Endothelial cell of hepatic sinusoid (primary cell): ENCODE data around the gene ERG.

Experiments
- in situ Hi-C: cut with HindIII; loops from 2 replicates; pipeline ENCODE4 v1.10.0; 2017; ENCODE audit warnings: low sequenced_read_pairs

The ERG gene

DNA sequence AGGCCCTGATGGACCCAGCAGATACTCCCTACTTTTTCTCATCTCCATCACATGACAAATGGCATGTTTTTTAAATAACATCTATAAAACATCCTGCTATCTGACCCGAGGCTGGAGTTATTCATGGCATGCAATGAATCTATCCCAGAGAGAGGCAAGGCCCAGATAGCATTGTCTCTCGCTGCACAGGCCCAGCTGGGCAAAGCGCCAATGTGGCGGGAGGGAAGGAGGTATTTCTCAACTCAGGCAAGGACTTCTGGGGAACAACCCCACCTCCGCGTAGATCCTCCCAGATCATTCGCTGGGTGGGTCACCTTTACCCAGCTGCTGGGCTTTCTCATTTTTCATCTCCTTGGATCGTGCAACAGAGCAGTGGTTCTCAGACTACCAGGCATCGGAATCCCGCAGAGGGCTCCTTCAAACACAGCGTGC, 59.8 kb downstream of the ERG start:
- in situ Hi-C loops: no loop called here

DNA sequence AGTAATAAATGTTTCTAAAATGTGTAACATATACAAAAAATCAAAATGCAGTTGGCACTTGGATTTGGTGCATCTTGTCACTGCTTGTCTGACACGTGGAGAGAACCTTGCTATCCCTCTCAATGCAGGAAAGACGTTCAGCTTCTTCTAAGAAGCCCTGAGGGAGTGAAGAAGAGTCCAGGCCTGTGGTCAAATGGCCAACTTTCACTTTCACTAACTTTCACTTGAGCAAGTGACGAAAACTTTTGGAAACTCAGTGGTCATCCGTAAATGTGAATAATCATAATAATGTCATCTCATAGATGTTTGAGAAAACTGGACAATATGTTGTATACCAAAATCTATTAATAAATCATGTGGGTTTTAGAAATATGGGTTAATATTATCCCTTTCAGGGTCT, 61.9 kb downstream of the ERG start:
- in situ Hi-C loops: no loop called here

DNA sequence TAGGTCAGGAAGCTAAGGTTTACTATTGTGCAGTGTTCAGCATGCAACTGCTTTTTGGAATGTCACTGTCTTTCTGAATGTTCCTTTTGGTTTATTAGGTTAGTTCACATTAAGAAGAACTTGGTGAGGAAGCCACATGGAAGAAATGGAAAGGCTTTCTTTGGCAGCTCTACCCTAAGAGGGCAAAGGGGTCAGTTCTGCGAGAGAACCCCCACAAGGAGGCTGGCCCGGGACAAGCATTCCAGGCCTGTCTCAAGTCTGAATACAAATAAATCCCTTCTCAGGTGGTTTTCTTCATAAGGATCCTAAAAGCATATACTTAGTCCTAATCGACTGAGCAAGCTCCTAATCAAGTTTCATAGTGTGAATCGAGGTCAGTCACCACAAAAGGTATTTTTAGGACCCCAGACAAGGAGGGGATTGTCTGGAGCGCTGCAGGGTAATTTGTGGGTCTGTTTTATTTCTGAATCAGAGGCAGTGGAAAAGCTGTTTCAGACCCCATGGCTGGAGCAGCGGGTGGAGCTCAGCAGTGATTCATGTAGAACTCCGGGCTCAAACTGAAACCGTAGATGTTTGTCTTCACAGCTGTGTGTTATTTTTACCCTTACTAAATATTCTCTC, 63.3 kb downstream of the ERG start:
- in situ Hi-C loops: no loop called here

- in situ Hi-C loops: no loop called here
These were observed 64.8 kb downstream of the ERG start for GRCh38 chr21:38433471-38433870.

DNA sequence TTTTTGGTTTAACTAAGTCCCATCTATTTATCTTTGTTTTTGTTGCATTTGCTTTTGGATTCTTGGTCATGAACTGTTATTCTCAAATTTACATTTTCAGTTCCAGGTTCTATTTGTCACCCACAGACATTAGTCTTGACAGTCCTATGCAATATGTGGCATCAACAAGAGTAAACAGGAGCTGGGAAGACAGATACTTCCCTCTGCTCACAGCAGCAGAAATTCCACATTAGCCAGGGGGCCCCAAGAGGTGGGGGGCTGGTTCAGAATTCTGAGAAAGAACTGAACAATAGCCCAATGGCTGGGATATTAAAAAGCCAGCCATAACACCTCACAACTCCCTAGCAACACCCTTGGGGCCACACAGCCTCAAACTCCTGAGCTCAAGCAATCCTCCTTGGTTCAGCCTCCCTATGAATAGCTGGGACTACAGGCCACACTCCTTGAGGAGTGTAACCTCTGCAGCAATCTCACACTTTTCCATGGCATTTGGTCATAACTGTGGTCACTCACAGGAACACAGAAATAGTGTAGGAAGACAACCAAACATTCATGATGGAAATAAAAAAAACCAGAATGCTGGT, 67.8 kb downstream of the ERG start:
- in situ Hi-C loops: no loop called here

DNA sequence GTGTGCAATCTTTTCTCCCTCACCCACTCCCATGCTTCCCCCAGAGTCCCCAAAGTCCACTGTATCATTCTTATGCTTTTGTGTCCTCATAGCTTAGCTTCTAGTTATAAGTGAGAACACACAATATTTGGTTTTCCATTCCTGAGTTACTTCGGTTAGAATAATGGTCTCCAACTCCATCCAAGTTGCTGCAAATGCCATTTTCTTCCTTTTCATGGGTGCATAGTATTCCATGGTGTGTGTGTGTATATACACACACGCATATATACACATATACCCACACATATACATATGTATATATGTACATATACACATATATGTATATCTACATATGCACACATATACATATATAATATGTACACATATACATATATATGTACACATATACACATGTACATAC, 69.3 kb downstream of the ERG start:
- in situ Hi-C loops: no loop called here

- in situ Hi-C loops: no loop called here
These were observed 70.1 kb downstream of the ERG start for GRCh38 chr21:38428211-38428610.

DNA sequence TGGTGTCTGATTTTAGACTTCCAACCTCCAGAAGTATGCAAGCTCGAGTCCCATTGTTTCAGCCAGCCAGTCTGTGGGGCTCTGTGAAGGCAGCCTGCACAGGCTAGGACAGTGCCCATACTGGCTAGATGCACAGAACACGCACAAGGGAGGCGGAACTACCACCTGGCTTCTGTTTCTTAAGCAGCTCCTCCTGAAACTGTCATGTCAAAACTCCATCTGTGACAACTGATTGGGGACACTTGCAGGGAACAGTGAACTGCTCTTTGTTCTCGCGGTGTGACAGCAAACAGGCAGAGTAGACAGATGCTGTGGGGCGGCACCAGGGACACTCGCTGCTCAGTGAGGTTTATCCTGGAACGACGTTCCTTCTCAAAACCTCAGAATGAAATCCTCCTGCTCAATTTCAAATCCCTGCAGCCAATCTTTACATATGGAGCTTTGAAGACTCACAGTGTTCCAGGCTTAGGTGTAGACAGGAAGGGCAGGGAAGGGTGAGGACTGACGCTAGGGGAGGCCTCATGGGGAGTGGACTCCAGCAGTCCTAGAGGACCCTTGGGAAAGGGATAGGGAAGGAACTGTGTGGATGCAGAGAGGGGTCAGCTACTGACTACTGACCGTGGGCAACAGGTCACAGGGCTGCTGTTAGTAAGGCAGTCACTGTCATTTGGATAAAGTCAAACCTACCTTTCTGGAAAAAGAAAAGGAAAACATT, 73.8 kb downstream of the ERG start:
- in situ Hi-C loops: no loop called here

GRCh38 chr21:38422082-38422481, 76.2 kb downstream of the ERG start:
- in situ Hi-C loops: no loop called here

GRCh38 chr21:38420140-38420539, 78.1 kb downstream of the ERG start:
- in situ Hi-C loops: no loop called here

GRCh38 chr21:38417726-38418125, 80.6 kb downstream of the ERG start:
- in situ Hi-C loops: no loop called here

GRCh38 chr21:38416791-38417190, 81.5 kb downstream of the ERG start:
- in situ Hi-C loops: no loop called here

DNA sequence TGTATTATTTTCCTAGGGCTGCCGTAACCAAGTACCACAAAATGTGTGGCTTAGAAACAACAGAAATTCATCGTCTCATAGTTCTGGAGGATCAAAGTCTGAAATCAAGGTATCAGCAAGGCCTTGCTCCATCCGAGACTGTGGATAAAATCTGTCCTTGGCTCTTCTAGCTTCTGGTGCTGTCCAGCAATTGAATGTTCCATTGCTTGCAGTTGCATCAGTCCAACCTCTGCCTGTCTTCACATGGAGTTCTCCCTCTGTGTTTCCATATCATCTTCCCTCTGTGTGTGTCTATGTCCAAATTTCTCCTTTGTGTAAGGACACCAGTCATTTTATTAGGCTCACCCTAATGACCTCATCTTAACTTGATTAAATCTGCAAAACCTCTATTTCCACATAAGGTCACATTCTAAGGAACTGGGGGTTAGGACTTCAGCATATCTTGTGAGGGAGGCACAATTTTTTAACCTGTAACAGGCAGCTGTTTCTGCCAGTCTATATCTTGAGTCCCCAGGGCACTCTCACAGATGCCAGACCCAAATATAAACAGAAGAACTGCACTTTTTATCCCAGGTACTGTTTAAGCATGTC, 84.2 kb downstream of the ERG start:
- in situ Hi-C loops: no loop called here

DNA sequence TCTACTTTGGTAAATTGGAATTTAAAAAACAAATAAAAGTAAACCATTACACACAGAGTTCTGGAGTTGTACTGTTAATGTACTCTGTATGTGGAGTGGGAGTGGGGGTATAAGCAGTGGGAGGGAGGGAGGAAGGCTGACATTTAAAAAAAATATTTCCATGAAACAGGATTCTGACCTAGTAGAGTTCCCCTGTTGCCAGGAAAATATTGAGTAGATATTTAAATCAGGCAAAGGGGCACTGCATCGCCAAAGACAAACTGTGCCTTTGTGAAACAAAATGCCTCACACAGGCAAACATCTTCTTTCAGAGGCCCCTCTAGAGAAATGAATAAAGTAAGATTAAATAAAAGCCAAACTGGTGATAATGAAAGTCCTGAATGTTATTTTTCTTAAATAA, 87.8 kb downstream of the ERG start:
- in situ Hi-C loops: no loop called here

- in situ Hi-C loops: no loop called here
These were observed 88.4 kb downstream of the ERG start for GRCh38 chr21:38409907-38410306.

DNA sequence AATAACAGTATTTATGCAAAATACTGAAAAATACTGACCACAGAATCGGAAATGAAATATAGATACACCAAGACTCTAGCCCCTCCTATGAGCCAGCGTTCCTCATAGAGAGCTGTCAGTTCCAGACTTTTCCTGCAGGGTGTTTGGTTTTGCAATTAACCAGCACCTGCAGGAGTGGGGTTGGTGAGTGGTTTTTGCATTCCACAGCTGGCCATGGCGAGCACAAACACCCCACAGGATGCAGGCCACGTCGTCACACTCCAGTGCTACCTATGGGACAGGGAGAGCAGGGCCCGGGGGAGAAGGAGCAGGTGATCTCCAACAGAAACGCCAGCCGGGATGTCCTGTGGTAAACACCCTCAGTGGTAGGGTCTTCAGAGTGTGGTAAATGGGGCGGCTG, 94.1 kb downstream of the ERG start:
- in situ Hi-C loops: no loop called here

DNA sequence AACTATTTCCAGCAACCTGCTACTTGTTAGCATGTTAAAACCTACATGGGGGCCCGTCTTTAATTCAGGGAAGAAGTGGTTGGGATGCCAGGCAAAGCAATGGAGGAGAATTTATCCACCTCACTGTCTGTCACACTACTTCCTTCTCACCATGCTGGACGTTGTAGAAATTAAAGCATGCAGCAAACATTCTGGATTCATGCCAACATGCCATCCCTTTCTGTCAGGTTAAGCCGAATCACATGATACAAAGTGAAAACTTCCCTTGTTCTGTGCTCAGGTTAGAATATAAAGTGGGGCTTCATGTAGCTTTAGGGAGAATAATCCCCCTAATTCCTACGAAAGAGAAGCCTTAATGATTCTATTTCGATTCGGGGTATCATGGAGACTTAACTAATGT, 95.5 kb downstream of the ERG start:
- in situ Hi-C loops: no loop called here

DNA sequence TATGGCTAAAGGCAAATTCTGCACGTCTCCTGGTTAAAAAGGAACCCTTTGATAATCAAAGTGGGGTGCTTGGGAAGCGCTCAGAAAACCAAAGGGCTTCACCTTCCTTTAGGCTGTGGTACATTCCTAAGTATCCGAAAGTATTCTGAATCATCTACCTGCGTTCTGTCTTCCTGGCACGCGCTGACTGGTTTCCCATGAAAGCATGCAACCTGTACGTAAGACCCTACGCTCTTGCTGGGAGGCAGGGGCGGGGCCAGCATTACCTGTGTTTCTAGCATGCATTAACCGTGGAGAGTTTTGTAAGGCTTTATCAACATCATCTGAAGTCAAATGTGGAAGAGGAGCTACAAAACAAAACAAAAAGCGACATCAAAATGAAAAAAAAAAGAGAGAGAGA, 96.0 kb downstream of the ERG start:
- in situ Hi-C loops: no loop called here

DNA sequence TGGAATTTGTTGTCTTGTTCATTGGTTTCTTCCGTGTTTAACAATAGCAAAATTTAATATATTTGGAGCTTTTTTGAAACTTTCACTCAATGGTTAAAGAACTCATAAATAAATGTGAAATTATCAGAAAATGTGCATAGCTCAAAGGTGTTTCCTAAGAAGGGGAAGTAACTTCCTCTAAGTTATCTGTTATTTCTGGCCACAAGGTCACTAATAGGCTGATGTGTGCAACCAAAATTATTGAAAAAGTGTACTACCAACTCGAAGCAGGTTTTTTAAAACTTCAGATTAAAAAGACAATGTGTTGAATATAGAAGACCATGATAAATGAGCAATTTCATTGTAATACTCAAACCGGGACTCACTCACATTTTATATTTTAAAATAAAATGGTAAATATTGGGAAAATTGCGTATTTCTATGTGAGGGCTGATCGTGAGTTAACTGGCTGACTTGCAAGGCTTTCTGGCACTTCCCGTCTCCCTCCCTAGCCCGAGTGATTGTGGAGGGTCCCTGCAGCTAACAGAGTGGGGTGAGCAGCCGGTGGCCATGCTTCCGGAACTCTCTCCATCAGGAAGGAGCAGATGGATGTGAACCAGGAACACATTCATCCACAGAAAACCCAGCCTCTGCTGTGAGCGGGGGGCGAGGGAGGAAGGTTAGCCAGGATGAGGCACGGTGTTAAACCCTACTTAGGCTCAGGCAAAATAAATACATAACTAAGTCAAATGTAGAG, 96.9 kb downstream of the ERG start:
- in situ Hi-C loops: no loop called here

- in situ Hi-C loops: no loop called here
These were observed 97.9 kb downstream of the ERG start for GRCh38 chr21:38400195-38400919.

DNA sequence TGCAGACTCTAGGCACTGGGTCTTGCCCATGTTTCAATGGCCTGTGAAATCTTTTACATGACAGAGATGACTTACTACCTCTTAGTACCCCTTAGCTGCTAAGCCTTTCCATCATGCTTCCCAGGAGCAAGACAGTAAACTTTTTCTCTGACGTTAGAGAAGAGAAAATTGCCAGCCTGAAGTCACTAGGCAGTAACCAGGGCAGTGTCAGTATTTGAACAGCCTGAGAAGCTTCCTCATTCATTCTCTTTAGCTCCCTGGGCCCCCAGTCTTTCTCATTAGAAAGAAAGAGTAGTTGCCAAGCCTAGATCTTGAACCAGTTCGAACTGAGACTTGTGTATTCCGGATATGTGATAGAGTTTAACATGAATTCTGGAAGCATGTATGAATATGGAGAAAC, 99.2 kb downstream of the ERG start:
- in situ Hi-C loops: no loop called here
